ENCODE results near the gene AFG1L. TPM values are rescaled to one million over a fixed set of nuclear protein-coding genes. Genes with fewer than 3 reads are reported as not detected.

AFG1L gene
- total and polyA plus RNA-seq, 2 experiments from 2014 or later, result 1.2 to 3.5 TPM

GRCh38 chr6:108432143-108432542 lies 137.3 kb downstream of the AFG1L start:
- H3K9me2 ChIP-seq (ENCODE audit: insufficient read depth), result no peaks in the 10 kb centered on the region
- no peak overlapping the region for H3K27ac ChIP-seq
- no peaks in the 10 kb centered on the region for H3F3A ChIP-seq (ENCODE audit: insufficient read depth)
- H3K4me3 ChIP-seq, result no peak overlapping the region
- H4K20me1 ChIP-seq (ENCODE audit: insufficient read depth), result no peaks in the 10 kb centered on the region
- 67 to 72% methylated on average over 2 of the region's 2 CpGs for WGBS, 2 experiments (ENCODE audit: low coverage in 1 of 2, low lambda C conversion rate in 2 of 2, missing lambda C conversion rate in 2 of 2)
- in situ Hi-C loops (cut with MboI), result no loop called here
- no peak overlapping the region for H3K4me2 ChIP-seq (ENCODE audit: unreplicated experiment)
- no peaks in the 10 kb centered on the region for H3K4me1 ChIP-seq (ENCODE audit: insufficient read depth)
- H3K9me3 ChIP-seq (ENCODE audit: low read depth), result no peaks in the 10 kb centered on the region
- no peak for DNase-seq
- no peaks in the 10 kb centered on the region for H3K79me2 ChIP-seq (ENCODE audit: insufficient read depth)
- no peak overlapping the region for H2AFZ ChIP-seq
- no peak for TF ChIP-seq EZH2 (IDR thresholded peaks at IDR 0.05; ENCODE audit: insufficient read depth, poor library complexity, severe bottlenecking)
- TF ChIP-seq EZH2phosphoT487 (IDR thresholded peaks at IDR 0.05; ENCODE audit: insufficient read depth, low read depth), result no peak
- no peaks in the 10 kb centered on the region for H3K27me3 ChIP-seq (replicated peaks; ENCODE audit: insufficient read depth)
- no peaks in the 10 kb centered on the region for H3K36me3 ChIP-seq (ENCODE audit: low read depth)
- H3K9ac ChIP-seq, result no peak overlapping the region

GRCh38 chr6:108432792-108433191 lies 137.9 kb downstream of the AFG1L start:
- H3K36me3 ChIP-seq (ENCODE audit: low read depth), result no peaks in the 10 kb centered on the region
- no peaks in the 10 kb centered on the region for H3K9me2 ChIP-seq (ENCODE audit: insufficient read depth)
- no peak overlapping the region for H3K9ac ChIP-seq
- no peaks in the 10 kb centered on the region for H3K27me3 ChIP-seq (replicated peaks; ENCODE audit: insufficient read depth)
- H3K4me2 ChIP-seq (ENCODE audit: unreplicated experiment), result no peak overlapping the region
- H3K4me3 ChIP-seq, result no peak overlapping the region
- no peak overlapping the region for H3K27ac ChIP-seq
- no peak overlapping the region for H2AFZ ChIP-seq
- no peaks in the 10 kb centered on the region for H3K79me2 ChIP-seq (ENCODE audit: insufficient read depth)
- no peaks in the 10 kb centered on the region for H3F3A ChIP-seq (ENCODE audit: insufficient read depth)
- no peaks in the 10 kb centered on the region for H3K4me1 ChIP-seq (ENCODE audit: insufficient read depth)
- no peaks in the 10 kb centered on the region for H4K20me1 ChIP-seq (ENCODE audit: insufficient read depth)
- 88 to 90% methylated on average over 3 of the region's 3 CpGs for WGBS, 2 experiments (ENCODE audit: low coverage in 1 of 2, low lambda C conversion rate in 2 of 2, missing lambda C conversion rate in 2 of 2)
- in situ Hi-C loops (cut with MboI), result no loop called here
- no peaks in the 10 kb centered on the region for H3K9me3 ChIP-seq (ENCODE audit: low read depth)
- TF ChIP-seq EZH2phosphoT487 (IDR thresholded peaks at IDR 0.05; ENCODE audit: insufficient read depth, low read depth) (no peak), EZH2 (IDR thresholded peaks at IDR 0.05; ENCODE audit: insufficient read depth, poor library complexity, severe bottlenecking) (no peak)
- DNase-seq, result no peak

- Histone ChIP-seq H3K27ac (no peak overlapping the region), H4K20me1 (ENCODE audit: insufficient read depth) (no peaks in the 10 kb centered on the region), H3K9ac (no peak overlapping the region), H3K4me3 (no peak overlapping the region), H3K9me3 (ENCODE audit: low read depth) (no peaks in the 10 kb centered on the region), H3K36me3 (ENCODE audit: low read depth) (no peaks in the 10 kb centered on the region), H2AFZ (no peak overlapping the region), H3K4me1 (ENCODE audit: insufficient read depth) (no peaks in the 10 kb centered on the region), H3K27me3 (replicated peaks; ENCODE audit: insufficient read depth) (no peaks in the 10 kb centered on the region), H3K9me2 (ENCODE audit: insufficient read depth) (no peaks in the 10 kb centered on the region), H3F3A (ENCODE audit: insufficient read depth) (no peaks in the 10 kb centered on the region), H3K79me2 (ENCODE audit: insufficient read depth) (no peaks in the 10 kb centered on the region), H3K4me2 (ENCODE audit: unreplicated experiment) (no peak overlapping the region)
- in situ Hi-C loops (cut with MboI), result no loop called here
- WGBS, 2 experiments (ENCODE audit: low coverage in 1 of 2, low lambda C conversion rate in 2 of 2, missing lambda C conversion rate in 2 of 2), result 38 to 50% methylated on average over 1 of the region's 1 CpG
- DNase-seq, result no peak
- TF ChIP-seq EZH2phosphoT487 (IDR thresholded peaks at IDR 0.05; ENCODE audit: insufficient read depth, low read depth) (no peak), EZH2 (IDR thresholded peaks at IDR 0.05; ENCODE audit: insufficient read depth, poor library complexity, severe bottlenecking) (no peak)
These were observed 139.4 kb downstream of the AFG1L start for GRCh38 chr6:108434222-108434621.

- no peaks in the 10 kb centered on the region for H3K27me3 ChIP-seq (replicated peaks; ENCODE audit: insufficient read depth)
- in situ Hi-C loops (cut with MboI), result no loop called here
- no peaks in the 10 kb centered on the region for H3K9me3 ChIP-seq (ENCODE audit: low read depth)
- H3K4me3 ChIP-seq, result no peak overlapping the region
- 90 to 96% methylated on average over 5 of the region's 5 CpGs for WGBS, 2 experiments (ENCODE audit: low coverage in 1 of 2, low lambda C conversion rate in 2 of 2, missing lambda C conversion rate in 2 of 2)
- TF ChIP-seq EZH2phosphoT487 (IDR thresholded peaks at IDR 0.05; ENCODE audit: insufficient read depth, low read depth) (no peak), EZH2 (IDR thresholded peaks at IDR 0.05; ENCODE audit: insufficient read depth, poor library complexity, severe bottlenecking) (no peak)
- H2AFZ ChIP-seq, result no peak overlapping the region
- no peaks in the 10 kb centered on the region for H3K4me1 ChIP-seq (ENCODE audit: insufficient read depth)
- H3K9ac ChIP-seq, result no peak overlapping the region
- H3K4me2 ChIP-seq (ENCODE audit: unreplicated experiment), result no peak overlapping the region
- H3K27ac ChIP-seq, result no peak overlapping the region
- H3F3A ChIP-seq (ENCODE audit: insufficient read depth), result no peaks in the 10 kb centered on the region
- no peaks in the 10 kb centered on the region for H3K36me3 ChIP-seq (ENCODE audit: low read depth)
- no peaks in the 10 kb centered on the region for H3K9me2 ChIP-seq (ENCODE audit: insufficient read depth)
- no peak for DNase-seq
- no peaks in the 10 kb centered on the region for H3K79me2 ChIP-seq (ENCODE audit: insufficient read depth)
- H4K20me1 ChIP-seq (ENCODE audit: insufficient read depth), result no peaks in the 10 kb centered on the region
These were observed 140.5 kb downstream of the AFG1L start for GRCh38 chr6:108435391-108435790.

GRCh38 chr6:108436771-108437170 lies 141.9 kb downstream of the AFG1L start:
- in situ Hi-C loops (cut with MboI), result no loop called here
- Histone ChIP-seq H3K9me2 (ENCODE audit: insufficient read depth) (no peaks in the 10 kb centered on the region), H3K36me3 (ENCODE audit: low read depth) (no peaks in the 10 kb centered on the region), H3K9me3 (ENCODE audit: low read depth) (no peaks in the 10 kb centered on the region), H3K4me1 (ENCODE audit: insufficient read depth) (peaks cover 10% of the 10 kb centered on the region), H3K4me2 (ENCODE audit: unreplicated experiment) (no peak overlapping the region), H2AFZ (no peak overlapping the region), H3K9ac (no peak overlapping the region), H3K79me2 (ENCODE audit: insufficient read depth) (no peaks in the 10 kb centered on the region), H3K27ac (no peak overlapping the region), H3K4me3 (no peak overlapping the region), H3F3A (ENCODE audit: insufficient read depth) (peaks cover 7% of the 10 kb centered on the region; the same call in 1 of the 2 replicates), H4K20me1 (ENCODE audit: insufficient read depth) (no peaks in the 10 kb centered on the region), H3K27me3 (replicated peaks; ENCODE audit: insufficient read depth) (no peaks in the 10 kb centered on the region)
- no peak for TF ChIP-seq EZH2phosphoT487 (IDR thresholded peaks at IDR 0.05; ENCODE audit: insufficient read depth, low read depth)
- no peak for TF ChIP-seq EZH2 (IDR thresholded peaks at IDR 0.05; ENCODE audit: insufficient read depth, poor library complexity, severe bottlenecking)
- 90 to 91% methylated on average over 2 of the region's 2 CpGs for WGBS, 2 experiments (ENCODE audit: low coverage in 1 of 2, low lambda C conversion rate in 2 of 2, missing lambda C conversion rate in 2 of 2)
- DNase-seq, result no peak
